Measurements from ENCODE around the gene ESR1.

DNA sequence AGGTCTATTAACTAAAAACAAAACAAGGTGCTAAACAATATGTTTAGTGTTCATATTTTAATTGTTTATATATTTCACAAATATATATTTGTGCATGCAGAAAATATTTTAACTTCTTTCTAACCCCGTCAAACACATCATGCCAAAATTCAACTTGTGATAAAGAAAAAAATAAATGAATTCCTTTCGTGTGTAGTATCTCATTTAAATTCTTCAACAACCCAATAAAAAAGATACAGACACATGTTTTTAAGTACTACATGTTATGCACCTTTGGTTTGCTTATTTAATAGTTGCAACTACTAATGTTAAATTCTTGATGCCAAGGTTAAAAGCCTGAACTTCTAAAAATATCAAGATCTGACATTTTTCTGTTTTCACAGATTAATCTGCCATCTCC lies 252.4 kb downstream of the ESR1 start:
- TF ChIP-seq POLR2A (IDR thresholded peaks at IDR 0.05), result no peak
- TF ChIP-seq CTCF (IDR thresholded peaks at IDR 0.05), result no peak
